H1 (cell line): ENCODE results near the gene ESRP2. TPM values are rescaled to one million over a fixed set of nuclear protein-coding genes. Genes with fewer than 3 reads are reported as not detected.

Source experiments
- CTCF ChIA-PET: fragments of 300-600 bp; sonication (Branson Sonifier 250); formaldehyde crosslinking; loops from one replicate; lab custom pipeline; 2021; ENCODE audit not compliant: partially characterized antibody; lab: Charles Lee
- POLR2A ChIA-PET: fragments of 300-600 bp; sonication (Branson Sonifier 250); formaldehyde crosslinking; loops from one replicate; lab custom pipeline; 2021; ENCODE audit warnings: inconsistent platforms; ENCODE audit not compliant: partially characterized antibody; lab: Charles Lee
- DNase-seq, 2 experiments: peaks; one replicate each; pipeline versions ENCODE4 v3.0.0 to v3.0.0-alpha.2; 2010 to 2022; ENCODE audit warnings: low spot score in 2 of 2, low read depth in 1 of 2, mixed read lengths in 1 of 2
- FAIRE-seq: peaks from 2 replicates; lab custom pipeline; 2011; peaks lifted over from hg19 to GRCh38; lab: Jason Lieb, UNC
- H2AFZ ChIP-seq: 2 replicates; pipeline ENCODE4 v1.8.1; 2012; ENCODE audit warnings: low read length, inconsistent platforms
- H2AK5ac ChIP-seq: 2 replicates; pipeline ENCODE4 v1.6.1; 2013; ENCODE audit warnings: low read depth, low read length
- H2BK120ac ChIP-seq: replicated peaks from 2 replicates; pipeline ENCODE3; 2013; ENCODE audit warnings: low read depth, low read length, inconsistent platforms
- H2BK12ac ChIP-seq: 2 replicates; pipeline ENCODE4 v1.6.1; 2013; ENCODE audit warnings: low read depth, low read length
- H2BK15ac ChIP-seq: 2 replicates; pipeline ENCODE4 v1.6.1; 2013; ENCODE audit warnings: low read length
- H2BK20ac ChIP-seq: 2 replicates; pipeline ENCODE4 v1.6.1; 2013; ENCODE audit warnings: low read length
- H2BK5ac ChIP-seq: 2 replicates; pipeline ENCODE4 v1.6.1; 2013; ENCODE audit warnings: low read depth, low read length
- H3K14ac ChIP-seq: 2 replicates; pipeline ENCODE4 v1.6.1; 2013; ENCODE audit warnings: inconsistent platforms; ENCODE audit not compliant: insufficient read length
- H3K18ac ChIP-seq: 2 replicates; pipeline ENCODE4 v1.6.1; 2013; ENCODE audit warnings: low read length; ENCODE audit errors: extremely low read depth
- H3K23ac ChIP-seq: 2 replicates; pipeline ENCODE4 v1.6.1; 2013; ENCODE audit warnings: inconsistent platforms; ENCODE audit not compliant: insufficient read length
- H3K23me2 ChIP-seq: 2 replicates; pipeline ENCODE4 v1.6.1; 2013; ENCODE audit warnings: low read depth, low read length
- H3K27ac ChIP-seq: 2 replicates; pipeline ENCODE4 v1.6.1; 2011; ENCODE audit warnings: low read depth, low read length, inconsistent platforms
- H3K27me3 ChIP-seq, 4 experiments: replicated peaks in 1 of 4; 1 replicate in 1 of 4; 2 replicates in 3 of 4; pipeline versions ENCODE4 v1.6.1 to v1.8.1; 2011 to 2013; ENCODE audit warnings: low read length in 3 of 4, mild to moderate bottlenecking in 3 of 4, inconsistent platforms in 2 of 4, mixed read lengths in 2 of 4, moderate library complexity in 1 of 4; ENCODE audit not compliant: control insufficient read depth in 3 of 4, insufficient read depth in 3 of 4; ENCODE audit errors: extremely low read depth in 1 of 4
- H3K36me3 ChIP-seq, 4 experiments: 2 replicates each; pipeline versions ENCODE4 v1.6.1 to v1.8.1; 2011 to 2013; ENCODE audit warnings: mild to moderate bottlenecking in 4 of 4, low read length in 3 of 4, moderate library complexity in 2 of 4, control low read depth in 1 of 4, inconsistent platforms in 1 of 4; ENCODE audit not compliant: insufficient read depth in 4 of 4, control insufficient read depth in 2 of 4
- H3K4ac ChIP-seq: replicated peaks from 2 replicates; pipeline ENCODE3; 2013; ENCODE audit warnings: low read length, low read depth, mixed read lengths, inconsistent platforms; ENCODE audit not compliant: insufficient read length
- H3K4me1 ChIP-seq, 4 experiments: replicated peaks in 1 of 4; 1 replicate in 1 of 4; 2 replicates in 3 of 4; pipeline versions ENCODE4 v1.6.1 to v1.8.1; 2011 to 2013; ENCODE audit warnings: low read length in 3 of 4, inconsistent platforms in 2 of 4, mixed read lengths in 1 of 4; ENCODE audit not compliant: insufficient read depth in 4 of 4, control insufficient read depth in 3 of 4
- H3K4me2 ChIP-seq, 2 experiments: 2 replicates each; pipeline versions ENCODE4 v1.6.1 to v1.8.1; 2011 to 2013; ENCODE audit warnings: low read depth in 2 of 2, low read length in 2 of 2, control low read depth in 1 of 2, inconsistent platforms in 1 of 2, mild to moderate bottlenecking in 1 of 2; ENCODE audit not compliant: insufficient read depth in 1 of 2
- H3K4me3 ChIP-seq, 4 experiments: fragments of 200-600, 300-600 bp in 1 of 4; sonication (generic), shearing (Covaris generic), sonication (Bioruptor Twin) in 1 of 4; 2 replicates each; pipeline versions ENCODE4 v1.5.1 to v1.8.1; 2011 to 2016; ENCODE audit warnings: low read length in 4 of 4, low read depth in 3 of 4, control low read depth in 2 of 4, inconsistent platforms in 2 of 4, mild to moderate bottlenecking in 2 of 4, mixed read lengths in 1 of 4, moderate library complexity in 1 of 4; ENCODE audit not compliant: insufficient read depth in 2 of 4; ENCODE audit errors: extremely low read depth in 1 of 4
- H3K56ac ChIP-seq: replicated peaks from 2 replicates; pipeline ENCODE3; 2013; ENCODE audit warnings: low read depth, mild to moderate bottlenecking, mixed read lengths, low read length, inconsistent platforms; ENCODE audit not compliant: insufficient read length
- H3K79me1 ChIP-seq: 2 replicates; pipeline ENCODE4 v1.6.1; 2013; ENCODE audit warnings: low read depth, low read length, control low read depth
- H3K79me2 ChIP-seq, 2 experiments: 2 replicates each; pipeline versions ENCODE4 v1.6.1 to v1.8.1; 2012 to 2013; ENCODE audit warnings: low read length in 2 of 2, mild to moderate bottlenecking in 2 of 2, inconsistent platforms in 1 of 2; ENCODE audit not compliant: insufficient read depth in 2 of 2, control insufficient read depth in 1 of 2
- H3K9ac ChIP-seq, 4 experiments: replicated peaks in 1 of 4; 1 replicate in 1 of 4; 2 replicates in 3 of 4; pipeline versions ENCODE4 v1.6.1 to v1.8.1; 2011 to 2013; ENCODE audit warnings: low read depth in 3 of 4, low read length in 3 of 4, control low read depth in 2 of 4, mild to moderate bottlenecking in 2 of 4, moderate library complexity in 2 of 4, inconsistent platforms in 1 of 4; ENCODE audit errors: extremely low read depth in 1 of 4
- H3K9me3 ChIP-seq, 2 experiments: 2 replicates each; pipeline versions ENCODE4 v1.6.1 to v1.8.1; 2012 to 2013; ENCODE audit warnings: mild to moderate bottlenecking in 2 of 2, moderate library complexity in 2 of 2, control low read depth in 1 of 2, inconsistent platforms in 1 of 2, low read depth in 1 of 2, low read length in 1 of 2, mixed read lengths in 1 of 2; ENCODE audit not compliant: insufficient read depth in 2 of 2
- H4K20me1 ChIP-seq, 2 experiments: replicated peaks in 1 of 2; 2 replicates each; pipeline versions ENCODE3 to v1.8.1; 2011 to 2013; ENCODE audit warnings: inconsistent platforms in 2 of 2, low read length in 2 of 2, mild to moderate bottlenecking in 1 of 2; ENCODE audit not compliant: insufficient read depth in 2 of 2, control insufficient read depth in 1 of 2
- H4K5ac ChIP-seq: 2 replicates; pipeline ENCODE4 v1.6.1; 2013; ENCODE audit warnings: low read length, low read depth, mixed read lengths, inconsistent platforms; ENCODE audit not compliant: insufficient read length
- H4K8ac ChIP-seq: 2 replicates; pipeline ENCODE4 v1.8.0; 2013; ENCODE audit warnings: mild to moderate bottlenecking, moderate library complexity, low read length, inconsistent platforms; ENCODE audit not compliant: insufficient read depth; ENCODE audit errors: extremely low read depth
- H4K91ac ChIP-seq: replicated peaks from 2 replicates; pipeline ENCODE3; 2013; ENCODE audit warnings: low read length, mixed read lengths, inconsistent platforms; ENCODE audit not compliant: insufficient read length
- BRCA1 ChIP-seq: IDR thresholded peaks from 2 replicates; pipeline ENCODE4 v1.6.1; 2012; ENCODE audit warnings: low read depth, low read length, improper control_type of control experiment
- EGR1 ChIP-seq: IDR thresholded peaks from 2 replicates; pipeline ENCODE4 v1.6.1; 2011; ENCODE audit warnings: low read depth, low read length, borderline replicate concordance
- EP300 ChIP-seq, 2 experiments: IDR thresholded peaks; 1 replicate in 1 of 2; 2 replicates in 1 of 2; pipeline ENCODE4 v1.6.1; 2011 to 2012; ENCODE audit warnings: low read depth in 2 of 2, low read length in 2 of 2, mild to moderate bottlenecking in 2 of 2, borderline replicate concordance in 1 of 2, inconsistent platforms in 1 of 2, moderate library complexity in 1 of 2
- FOSL1 ChIP-seq: IDR thresholded peaks from 2 replicates; pipeline ENCODE4 v1.6.1; 2011; ENCODE audit warnings: mild to moderate bottlenecking, low read depth, low read length, moderate library complexity; ENCODE audit not compliant: insufficient read depth
- JUND ChIP-seq: IDR thresholded peaks from 2 replicates; pipeline ENCODE4 v1.6.1; 2011; ENCODE audit warnings: mild to moderate bottlenecking, improper control_type of control experiment, low read length
- KDM1A ChIP-seq: fragments of 200-600, 300-600 bp; sonication (generic); IDR thresholded peaks from 2 replicates; pipeline ENCODE4 v1.7.1; 2016; ENCODE audit warnings: mild to moderate bottlenecking, low read length, borderline replicate concordance
- POU5F1 ChIP-seq: IDR thresholded peaks from 2 replicates; pipeline ENCODE4 v1.6.1; 2011; ENCODE audit warnings: low read depth, mild to moderate bottlenecking, low read length, moderate library complexity
- SP2 ChIP-seq: IDR thresholded peaks from 2 replicates; pipeline ENCODE4 v1.6.1; 2012; ENCODE audit warnings: mild to moderate bottlenecking, low read length, inconsistent platforms
- TBP ChIP-seq: IDR thresholded peaks from 2 replicates; pipeline ENCODE4 v1.6.1; 2011; ENCODE audit warnings: low read depth, low read length, improper control_type of control experiment
- WGBS, 2 experiments: shearing (Covaris generic) in 1 of 2; methylation state at CpG; one replicate each; pipeline versions ENCODE4 v1.1.6 to v1.1.7; 2013 to 2015; ENCODE audit warnings: low lambda C conversion rate in 2 of 2, mixed read lengths in 2 of 2, inconsistent platforms in 1 of 2, low coverage in 1 of 2, missing lambda C conversion rate in 1 of 2; ENCODE audit not compliant: insufficient replicate concordance in 2 of 2, insufficient coverage in 1 of 2, insufficient read length in 1 of 2; ENCODE audit errors: extremely low coverage in 1 of 2, missing lambda C conversion rate in 1 of 2; 5-methylcytosine and 5-hydroxymethylcytosine counted together
- polyA plus RNA-seq, 7 experiments: library from polyadenylated mRNA; depleted of rRNA in 3 of 7; stranded (reverse) in 5 of 7; unstranded in 2 of 7; fragments of >200 nt in 5 of 7; fragments of 200-250 nt in 2 of 7; gene quantifications; 1 replicate in 5 of 7; 2 replicates in 1 of 7; 4 replicates in 1 of 7; pipeline versions ENCODE4 v1.2.1 to v1.2.3, GENCODE V29; 2011 to 2013; ENCODE audit warnings: missing spikeins in 2 of 7, mixed read lengths in 2 of 7
- total RNA-seq: library from RNA; stranded (reverse); fragmentation: NEBNext Ultra II Directional; extraction: Animal tissue kit (Norgen Biotek cat#: 25700); gene quantifications from 2 replicates; pipeline ENCODE4 v1.2.1, GENCODE V29; 2021
- TF ChIP-seq, protein P1 (sequence below): IDR thresholded peaks from 2 replicates; pipeline ENCODE4 v1.6.1; 2011; ENCODE audit warnings: low read length, improper control_type of control experiment

Gene ESRP2
- total and polyA plus RNA-seq, 2 of the 8 experiments (the other 6 are each of a cell fraction or from before 2014, with no cell fraction given): 35.1 to 45.8 TPM

GRCh38 chr16:68236137-68236825, 354 bp upstream of the ESRP2 start:
- WGBS, 2 experiments: 1% methylated on average over 32 of the region's 45 CpGs; no CpG with 5 or more reads in 1 of the 2 experiments
- H3K79me2 ChIP-seq: peaks cover 5 to 19% of the 10 kb centered on the region in 2 experiments
- POLR2A ChIA-PET: interaction anchor here (0.6 to 5.9 kb wide), 27 partner anchors 8 to 365 kb away, joined by 3 to 61 read pairs (median 3); partner anchors contain the start of genes NFATC3, PLA2G15, PRMT7 and PSMB10
- TF ChIP-seq, protein P1, sequence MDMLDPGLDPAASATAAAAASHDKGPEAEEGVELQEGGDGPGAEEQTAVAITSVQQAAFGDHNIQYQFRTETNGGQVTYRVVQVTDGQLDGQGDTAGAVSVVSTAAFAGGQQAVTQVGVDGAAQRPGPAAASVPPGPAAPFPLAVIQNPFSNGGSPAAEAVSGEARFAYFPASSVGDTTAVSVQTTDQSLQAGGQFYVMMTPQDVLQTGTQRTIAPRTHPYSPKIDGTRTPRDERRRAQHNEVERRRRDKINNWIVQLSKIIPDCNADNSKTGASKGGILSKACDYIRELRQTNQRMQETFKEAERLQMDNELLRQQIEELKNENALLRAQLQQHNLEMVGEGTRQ: peak; percentile 85
- TF ChIP-seq POU5F1 (no peak), EGR1 (no peak), KDM1A (no peak), JUND (no peak), TBP (peak; percentile 20; the same call in 1 of the 2 replicates), SP2 (no peak), EP300 (IDR thresholded peaks at IDR 0.05; ENCODE audit: borderline replicate concordance in 1 of 2, low read depth in 2 of 2, low read length in 2 of 2) (no peak), BRCA1 (no peak), FOSL1 (no peak)

More at GRCh38 chr16:68236137-68236825, 354 bp upstream of the ESRP2 start:
- H2BK12ac ChIP-seq: peak overlapping the region; percentile 23
- H3K23me2 ChIP-seq: peaks cover 22% of the 10 kb centered on the region
- peak overlapping the region; percentile 59 to 85 (median 82) for H3K4me3 ChIP-seq
- H4K91ac ChIP-seq: peak overlapping the region; percentile 45
- H3K9ac ChIP-seq: peak overlapping the region in 3 of 4 experiments; percentile 77 to 90 (median 77); a peak in 6 of 7 replicates
- H3K23ac ChIP-seq: no peak overlapping the region
- CTCF ChIA-PET: interaction anchor here (0.7 to 4.0 kb wide), 5 partner anchors 9 to 142 kb away, joined by 3 to 23 read pairs (median 10); partner anchors contain the start of gene SLC7A6
- peaks cover 0 to 28% (median 20%) of the 10 kb centered on the region in 4 experiments; a peak in 5 of 7 replicates for H3K4me1 ChIP-seq
- no peak overlapping the region for H3K14ac ChIP-seq
- FAIRE-seq: no peak
- H3K79me1 ChIP-seq: peaks cover 5% of the 10 kb centered on the region; the same call in 1 of the 2 replicates
- peak overlapping the region; percentile 97; the same call in 1 of the 2 replicates for H2BK15ac ChIP-seq
- no peaks in the 10 kb centered on the region for H3K27me3 ChIP-seq
- H2BK5ac ChIP-seq: peak overlapping the region; percentile 93
- peaks cover 18 to 22% of the 10 kb centered on the region in 2 experiments for H4K20me1 ChIP-seq
- 0 out of 2 replicates have a peak overlapping the region, but pooled peaks have one; percentile 14 for H2AK5ac ChIP-seq
- peak overlapping the region; percentile 5; the same call in 1 of the 2 replicates for H2AFZ ChIP-seq
- peak overlapping the region; percentile 84 for H3K27ac ChIP-seq
- peak overlapping the region; percentile 91 for H3K56ac ChIP-seq
- peak overlapping the region; percentile 87 for H3K4ac ChIP-seq
- peak overlapping the region; percentile 66; the same call in 1 of the 2 replicates for H2BK20ac ChIP-seq
- H3K36me3 ChIP-seq: peaks cover 2 to 14% (median 11%) of the 10 kb centered on the region in 4 experiments; a peak in 7 of 8 replicates
- peak overlapping the region; percentile 84 for H4K5ac ChIP-seq
- peak overlapping the region; percentile 76 for H3K18ac ChIP-seq
- peak overlapping the region; percentile 79 for H4K8ac ChIP-seq
- H2BK120ac ChIP-seq: peak overlapping the region; percentile 96
- peak overlapping the region; percentile 99 for H3K4me2 ChIP-seq
- H3K9me3 ChIP-seq: no peaks in the 10 kb centered on the region
- peak; percentile 73 to 89 for DNase-seq
